GM20431 (cell line): ENCODE data around the gene C20orf204.

Source experiments
- in situ Hi-C: fragments of 300-500 bp; cut with MseI, MboI; formaldehyde crosslinking; loops from one replicate; pipeline ENCODE4 v1.15.0; 2020; ENCODE audit warnings: low sequenced_read_pairs; ENCODE audit not compliant: unreplicated experiment

Gene C20orf204

GRCh38 chr20:64052987-64053840, 17.2 kb downstream of the C20orf204 start:
- in situ Hi-C loops, result no loop called here

GRCh38 chr20:64053841-64054661, 18.1 kb downstream of the C20orf204 start:
- in situ Hi-C loops, result no loop called here

- in situ Hi-C loops, result no loop called here
Measured at GRCh38 chr20:64055396-64055892, 19.5 kb downstream of the C20orf204 start.

GRCh38 chr20:64055893-64056638, 20.1 kb downstream of the C20orf204 start:
- in situ Hi-C loops, result no loop called here

- in situ Hi-C loops, result no loop called here
Measured at GRCh38 chr20:64056639-64056888, 20.6 kb downstream of the C20orf204 start.

- in situ Hi-C loops, result no loop called here
Measured at GRCh38 chr20:64056889-64057627, 21.1 kb downstream of the C20orf204 start.

- in situ Hi-C loops, result no loop called here
Measured at GRCh38 chr20:64057628-64058498, 21.9 kb downstream of the C20orf204 start.

GRCh38 chr20:64058536-64058935, 22.6 kb downstream of the C20orf204 start:
- in situ Hi-C loops, result no loop called here

GRCh38 chr20:64062276-64062595, 26.3 kb downstream of the C20orf204 start:
- in situ Hi-C loops, result no loop called here

- in situ Hi-C loops, result no loop called here
Measured at GRCh38 chr20:64062596-64063388, 26.8 kb downstream of the C20orf204 start, which contains the start of gene TCEA2. TCEA2 (plus strand) TSS chr20:64063198; CDS start chr20:64063313, 115 bp downstream.

GRCh38 chr20:64063389-64064144, 27.6 kb downstream of the C20orf204 start:
- in situ Hi-C loops, result no loop called here

- in situ Hi-C loops, result no loop called here
Measured at GRCh38 chr20:64064145-64064698, 28.2 kb downstream of the C20orf204 start.

GRCh38 chr20:64065062-64065973, 29.3 kb downstream of the C20orf204 start:
- in situ Hi-C loops, result no loop called here

- in situ Hi-C loops, result no loop called here
Measured at GRCh38 chr20:64065974-64066343, 30.0 kb downstream of the C20orf204 start.

- in situ Hi-C loops, result no loop called here
Measured at GRCh38 chr20:64067005-64067632, 31.1 kb downstream of the C20orf204 start.
